HG02852 (cell line): Measurements from ENCODE around the gene TMEM14A.
A peak's percentile ranks its signal among the peaks of the same experiment; 100 is the strongest.
"Not testable (repeated sequence)": the region's sequence is repeated elsewhere in the genome, so short reads cannot be mapped to it uniquely, and the experiment has no call there.

Experiments
- ATAC-seq: cut with Tn5 transposase; IDR thresholded peaks from one replicate; pipeline ENCODE4 v1.9.1; 2021; ENCODE audit warnings: mild to moderate bottlenecking, moderate library complexity; ENCODE audit not compliant: unreplicated experiment

TMEM14A gene

GRCh38 chr6:52655941-52656340 is 15.0 kb upstream of the TMEM14A start:
- not testable (repeated sequence) for ATAC-seq

DNA sequence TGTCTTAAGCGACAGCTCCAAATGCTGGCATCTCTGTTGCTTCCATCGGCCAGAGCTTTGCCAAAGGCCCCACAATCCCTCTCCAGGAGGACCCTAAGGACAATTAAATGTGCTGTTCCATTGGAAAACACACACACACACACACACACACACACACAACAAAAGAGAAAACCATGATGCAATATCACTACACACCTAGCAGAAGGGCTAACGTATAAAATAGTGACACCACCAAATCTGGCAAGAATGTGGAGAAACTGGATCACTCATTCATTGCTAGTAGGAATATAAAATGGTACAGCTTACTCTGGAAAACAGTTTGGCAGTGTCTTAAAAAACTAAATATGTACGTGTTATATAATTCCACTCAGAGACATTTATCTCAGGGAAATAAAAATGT is 13.0 kb upstream of the TMEM14A start:
- no peak for ATAC-seq

GRCh38 chr6:52661551-52661950 is 9.4 kb upstream of the TMEM14A start:
- ATAC-seq = no peak

DNA sequence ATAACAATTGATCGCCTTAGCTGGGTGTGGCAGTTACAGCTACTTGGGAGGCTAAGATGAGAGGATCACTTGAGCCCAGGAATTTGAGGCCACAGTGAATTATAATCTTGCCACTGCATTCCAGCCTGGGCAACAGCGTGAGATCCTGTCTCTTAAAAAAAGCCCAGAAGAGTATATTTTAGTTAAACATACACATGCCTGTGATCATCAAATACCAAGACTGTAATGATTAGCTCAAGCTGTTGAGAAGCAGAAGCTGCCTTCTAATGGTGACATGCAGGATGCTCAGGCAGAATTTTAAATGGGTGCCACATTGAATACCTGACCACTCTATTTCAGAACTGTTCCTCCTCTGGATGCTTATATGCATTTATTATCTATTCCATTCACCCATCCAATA is 8.9 kb upstream of the TMEM14A start:
- ATAC-seq = no peak

- ATAC-seq = peak; percentile 30
Observed at GRCh38 chr6:52663120-52663935, 7.6 kb upstream of the TMEM14A start.

DNA sequence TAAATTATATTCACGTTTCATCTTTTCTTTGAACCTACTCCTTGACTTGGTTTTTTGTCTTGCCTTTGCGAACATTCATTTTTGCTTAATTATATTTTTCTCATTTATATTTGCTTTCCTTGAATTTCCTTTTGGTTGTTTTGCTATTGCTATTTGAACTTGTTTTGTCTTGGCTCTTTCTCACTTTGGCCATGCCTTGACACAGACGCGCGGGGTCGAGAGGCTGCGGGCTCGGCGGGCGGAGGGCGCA is 7.1 kb upstream of the TMEM14A start:
- ATAC-seq = no peak

GRCh38 chr6:52664186-52664990 is 6.5 kb upstream of the TMEM14A start:
- ATAC-seq = peak; percentile 91

- ATAC-seq = no peak
Observed at GRCh38 chr6:52664991-52665686, 5.8 kb upstream of the TMEM14A start.

- ATAC-seq = no peak
Observed at GRCh38 chr6:52666071-52666470, 4.8 kb upstream of the TMEM14A start.

- no peak for ATAC-seq
Observed at GRCh38 chr6:52666523-52666922, 4.4 kb upstream of the TMEM14A start.

DNA sequence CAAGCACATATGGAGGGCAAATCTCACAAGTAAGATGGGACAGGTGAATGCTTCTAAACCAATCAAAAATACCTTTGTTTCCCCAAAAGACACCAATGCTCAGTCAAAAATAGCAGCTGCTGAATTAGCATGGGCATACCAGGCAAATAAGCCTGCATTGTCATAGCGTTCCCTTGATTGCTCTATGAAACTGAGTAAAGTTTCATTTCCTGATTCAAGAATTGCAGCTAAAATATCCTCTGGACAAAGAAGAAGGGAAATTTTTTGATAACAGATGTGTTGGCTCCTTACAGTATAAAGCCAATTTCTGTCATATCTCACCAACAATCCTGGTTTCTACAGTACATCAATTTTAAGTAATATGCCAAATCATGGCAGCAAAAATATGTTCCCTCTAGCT is 3.3 kb upstream of the TMEM14A start:
- ATAC-seq = peak; percentile 24

GRCh38 chr6:52671676-52672075 is 763 bp downstream of the TMEM14A start:
- no peak for ATAC-seq

DNA sequence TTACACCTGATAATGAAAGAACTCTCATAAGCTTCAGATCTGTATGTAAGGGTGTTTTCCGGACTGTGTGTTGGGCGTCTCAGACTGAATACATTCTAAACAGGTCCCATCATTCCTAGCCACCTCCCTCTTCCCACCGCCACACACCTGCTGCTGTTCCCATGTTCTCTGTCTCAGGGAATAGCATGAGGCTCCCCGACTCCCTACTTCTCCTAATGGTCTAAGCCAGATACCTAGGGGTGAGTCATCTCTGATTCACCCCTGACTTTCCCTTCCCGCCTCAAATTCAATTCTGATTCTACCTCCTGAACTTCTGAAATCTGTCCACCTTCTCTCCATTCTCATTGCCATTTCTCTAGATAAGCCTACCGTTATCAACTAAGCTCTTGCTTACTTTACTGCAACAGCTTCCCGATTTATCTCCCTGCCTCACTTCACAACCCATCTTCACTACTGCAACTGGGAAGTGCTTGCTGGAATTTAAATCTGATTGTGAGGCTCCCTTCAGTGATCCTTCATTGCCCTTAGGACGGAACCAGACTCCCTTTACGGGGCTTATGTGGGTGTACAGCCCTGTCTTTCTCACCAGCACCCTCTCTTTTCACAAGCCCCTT is 1.6 kb downstream of the TMEM14A start:
- ATAC-seq = no peak

GRCh38 chr6:52674666-52675065 is 3.8 kb downstream of the TMEM14A start:
- no peak for ATAC-seq

GRCh38 chr6:52675372-52675771 is 4.5 kb downstream of the TMEM14A start:
- no peak for ATAC-seq

DNA sequence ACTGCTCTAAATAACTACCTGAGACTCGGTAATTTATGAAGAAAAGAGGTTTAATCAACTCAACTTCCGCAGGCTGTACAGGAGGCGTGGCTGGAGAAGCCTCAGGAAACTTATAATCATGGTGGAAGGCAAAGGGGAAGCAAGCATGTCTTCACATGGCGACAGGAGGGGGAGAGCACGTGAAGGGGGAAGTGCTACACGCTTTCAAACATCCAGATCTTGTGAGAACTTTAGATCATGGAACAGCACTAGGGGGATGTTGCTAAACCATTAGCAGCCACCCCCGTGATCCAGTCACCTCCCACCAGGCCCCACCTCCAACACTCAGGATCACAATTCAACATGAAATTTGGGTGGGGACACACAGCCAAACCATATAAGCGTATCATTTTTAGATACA is 5.7 kb downstream of the TMEM14A start:
- ATAC-seq = not testable (repeated sequence)

- ATAC-seq = no peak
Observed at GRCh38 chr6:52681416-52681815, 10.5 kb downstream of the TMEM14A start.

- ATAC-seq = no peak
Observed at GRCh38 chr6:52686878-52687699, 16.2 kb downstream of the TMEM14A start.

DNA sequence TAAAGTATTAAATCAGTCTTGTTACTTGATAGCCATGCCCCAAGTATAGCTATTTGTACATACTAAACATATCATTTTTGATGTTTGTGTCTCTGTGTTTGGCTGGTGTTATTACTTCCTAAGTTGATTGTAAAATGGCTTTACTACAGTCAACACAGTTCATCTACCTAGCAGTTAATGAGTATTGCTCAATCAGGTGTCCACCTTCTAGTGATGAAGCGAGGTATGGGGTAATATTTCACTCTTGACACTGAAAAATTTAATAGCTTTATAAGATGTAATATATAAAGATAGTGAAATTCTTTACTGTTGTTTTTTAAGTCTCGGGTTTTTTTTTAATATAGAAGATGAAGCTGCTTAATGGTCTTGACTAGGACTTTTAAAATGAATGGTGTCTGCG is 18.9 kb downstream of the TMEM14A start:
- ATAC-seq = no peak

- no peak for ATAC-seq
Observed at GRCh38 chr6:52691718-52692117, 20.8 kb downstream of the TMEM14A start.

GRCh38 chr6:52693773-52694172 is 22.9 kb downstream of the TMEM14A start:
- ATAC-seq = no peak
